Calu3 (cell line): ENCODE data around the gene SRMS. TPM values are rescaled to one million over a fixed set of nuclear protein-coding genes. Genes with fewer than 3 reads are reported as not detected.
"Not testable (repeated sequence)": the region's sequence is repeated elsewhere in the genome, so short reads cannot be mapped to it uniquely, and the experiment has no call there.

Source experiments
- BruUV-seq: library from RNA; stranded (reverse); fragments of 400-500 nt; replicated peaks from 2 replicates; lab custom pipeline; 2021; lab: Mats Ljungman, UMichigan
- CTCF ChIA-PET: fragments of 300-600 bp; sonication (Branson Sonifier 250); formaldehyde crosslinking; loops from one replicate; lab custom pipeline; 2022; ENCODE audit warnings: antibody characterized with exemption; lab: Charles Lee
- DNase-seq: peaks from one replicate; pipeline ENCODE4 v3.0.0; 2022
- H3K27ac Mint-ChIP-seq: one replicate; pipeline ENCODE4 v1.8.0; 2022; ENCODE audit warnings: mixed read lengths; ENCODE audit not compliant: unreplicated experiment
- H3K27me3 Mint-ChIP-seq: one replicate; pipeline ENCODE4 v1.8.0; 2022; ENCODE audit warnings: mixed read lengths; ENCODE audit not compliant: unreplicated experiment
- H3K36me3 Mint-ChIP-seq: one replicate; pipeline ENCODE4 v1.8.0; 2022; ENCODE audit warnings: mild to moderate bottlenecking, moderate library complexity, mixed read lengths; ENCODE audit not compliant: insufficient read depth, unreplicated experiment
- H3K4me1 Mint-ChIP-seq: one replicate; pipeline ENCODE4 v1.8.0; 2022; ENCODE audit warnings: mild to moderate bottlenecking, low read depth, mixed read lengths; ENCODE audit not compliant: unreplicated experiment
- H3K4me3 Mint-ChIP-seq: one replicate; pipeline ENCODE4 v1.8.0; 2022; ENCODE audit warnings: mild to moderate bottlenecking, low read depth, moderate library complexity, mixed read lengths; ENCODE audit not compliant: unreplicated experiment
- H3K9me3 Mint-ChIP-seq: one replicate; pipeline ENCODE4 v1.8.0; 2022; ENCODE audit warnings: low read depth, mixed read lengths; ENCODE audit not compliant: unreplicated experiment
- intact Hi-C: fragments of 100-400 bp; cut with micrococcal nuclease; formaldehyde crosslinking; loops from one replicate; pipeline ENCODE4 v1.10.0; 2022; ENCODE audit not compliant: unreplicated experiment
- total RNA-seq: library from RNA; stranded (reverse); gene quantifications from 2 replicates; pipeline ENCODE4 v1.2.3, GENCODE V29; 2022
- TF ChIP-seq, protein P1 (sequence below): fragments of 200-600 bp; IDR thresholded peaks from one replicate; pipeline ENCODE4 v1.8.0; 2022; ENCODE audit warnings: antibody characterized with exemption; ENCODE audit not compliant: unreplicated experiment

The SRMS gene
- total RNA-seq, 1 experiment from 2014 or later: not detected

DNA sequence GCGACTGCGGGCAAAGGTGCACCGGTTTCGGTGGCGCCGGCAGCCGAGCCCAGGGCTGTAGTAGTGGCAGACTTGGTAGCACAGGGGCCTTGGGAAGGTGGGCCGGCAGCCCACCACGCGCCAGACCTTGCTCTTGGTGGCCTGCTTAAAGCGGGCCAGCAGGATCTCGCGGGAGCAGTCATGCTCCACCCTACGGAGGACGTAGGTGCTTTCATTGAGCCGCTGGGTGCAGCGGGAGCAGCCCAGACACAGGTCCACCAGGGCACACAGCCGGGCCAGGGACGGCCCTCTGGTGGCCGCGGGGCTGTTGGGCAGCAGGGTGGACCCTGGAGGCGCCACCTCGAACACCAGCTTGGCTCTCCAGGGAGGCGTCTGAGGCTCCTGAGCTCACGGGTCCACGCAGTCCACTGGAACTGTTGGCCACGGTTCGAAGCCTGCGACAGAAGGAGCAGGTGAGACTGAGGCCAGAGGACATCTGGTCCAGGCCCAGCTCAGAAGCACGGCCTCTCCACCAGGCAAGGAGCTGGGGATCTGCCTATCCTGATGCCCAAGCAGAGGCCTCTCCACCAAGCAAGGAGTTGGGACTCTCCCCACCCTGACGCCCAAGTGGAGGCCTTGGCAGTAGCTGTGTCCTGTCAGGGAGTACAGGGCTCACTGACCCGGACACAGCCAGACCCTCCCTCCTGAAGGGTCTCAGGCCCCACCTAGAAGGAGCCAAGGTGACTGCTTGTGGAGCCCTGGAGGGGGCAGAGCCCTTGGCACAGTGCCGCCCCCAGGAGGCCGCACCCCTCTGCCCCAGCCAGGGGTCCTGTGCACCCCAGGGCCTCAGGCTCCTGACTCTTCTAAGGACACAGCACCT, 25.5 kb upstream of the SRMS start:
- TF ChIP-seq, protein P1, sequence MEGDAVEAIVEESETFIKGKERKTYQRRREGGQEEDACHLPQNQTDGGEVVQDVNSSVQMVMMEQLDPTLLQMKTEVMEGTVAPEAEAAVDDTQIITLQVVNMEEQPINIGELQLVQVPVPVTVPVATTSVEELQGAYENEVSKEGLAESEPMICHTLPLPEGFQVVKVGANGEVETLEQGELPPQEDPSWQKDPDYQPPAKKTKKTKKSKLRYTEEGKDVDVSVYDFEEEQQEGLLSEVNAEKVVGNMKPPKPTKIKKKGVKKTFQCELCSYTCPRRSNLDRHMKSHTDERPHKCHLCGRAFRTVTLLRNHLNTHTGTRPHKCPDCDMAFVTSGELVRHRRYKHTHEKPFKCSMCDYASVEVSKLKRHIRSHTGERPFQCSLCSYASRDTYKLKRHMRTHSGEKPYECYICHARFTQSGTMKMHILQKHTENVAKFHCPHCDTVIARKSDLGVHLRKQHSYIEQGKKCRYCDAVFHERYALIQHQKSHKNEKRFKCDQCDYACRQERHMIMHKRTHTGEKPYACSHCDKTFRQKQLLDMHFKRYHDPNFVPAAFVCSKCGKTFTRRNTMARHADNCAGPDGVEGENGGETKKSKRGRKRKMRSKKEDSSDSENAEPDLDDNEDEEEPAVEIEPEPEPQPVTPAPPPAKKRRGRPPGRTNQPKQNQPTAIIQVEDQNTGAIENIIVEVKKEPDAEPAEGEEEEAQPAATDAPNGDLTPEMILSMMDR: no peak
- Mint-ChIP-seq H3K9me3 (no peaks in the 10 kb centered on the region), H3K27ac (peak overlapping the region; percentile 88), H3K27me3 (peaks cover 24% of the 10 kb centered on the region), H3K36me3 (peaks cover 48% of the 10 kb centered on the region), H3K4me1 (no peaks in the 10 kb centered on the region), H3K4me3 (peak overlapping the region; percentile 88)
- CTCF ChIA-PET: interaction anchor here (1.4 to 4.2 kb wide), 3 partner anchors 9 to 69 kb away, joined by 4 to 32 read pairs (median 5); partner anchors contain the start of gene PTK6
- TSS peak; percentile 42 for BruUV-seq
- intact Hi-C loops: no loop called here
- DNase-seq: peak; percentile 55

DNA sequence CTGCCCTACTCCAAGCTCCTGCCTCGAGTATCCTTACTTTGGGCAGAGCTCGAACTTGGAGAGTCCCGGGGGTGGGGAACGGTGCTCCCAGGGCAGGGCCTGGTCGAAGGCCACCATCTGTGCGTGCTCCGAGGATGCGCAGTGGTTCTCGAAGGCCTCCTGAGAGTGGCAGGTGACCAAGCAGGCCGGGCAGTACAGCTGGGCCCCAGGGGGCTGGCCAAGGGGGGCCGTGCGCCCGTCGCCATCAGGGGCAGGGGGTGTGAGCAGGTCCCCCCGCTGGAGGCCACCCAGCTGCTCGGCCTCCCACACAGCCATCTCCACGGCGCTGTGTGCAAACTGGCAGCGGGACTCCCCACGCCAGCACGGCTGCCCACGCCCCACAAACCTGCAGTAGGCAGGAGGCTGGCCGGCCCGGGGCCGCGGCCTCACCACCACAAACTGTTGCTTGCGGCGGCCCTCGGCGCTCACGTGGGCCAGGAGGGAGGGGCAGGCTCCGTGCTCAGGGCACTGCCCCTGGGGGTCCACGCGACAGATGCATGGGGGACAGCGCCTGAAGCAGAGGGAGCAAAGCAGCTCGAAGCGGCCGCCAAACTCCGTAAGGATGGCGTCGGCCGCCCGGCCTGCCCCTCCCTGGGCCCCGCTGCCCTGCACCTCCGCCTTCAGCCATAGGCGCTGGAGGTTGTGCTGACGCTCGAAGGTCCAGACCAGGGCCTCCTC, 24.7 kb upstream of the SRMS start:
- H3K9me3 Mint-ChIP-seq: no peaks in the 10 kb centered on the region
- intact Hi-C loops: no loop called here
- no peak overlapping the region for H3K4me3 Mint-ChIP-seq
- no TSS peak for BruUV-seq
- no peaks in the 10 kb centered on the region for H3K4me1 Mint-ChIP-seq
- H3K27ac Mint-ChIP-seq: no peak overlapping the region
- H3K27me3 Mint-ChIP-seq: peaks cover 16% of the 10 kb centered on the region
- DNase-seq: no peak
- H3K36me3 Mint-ChIP-seq: peaks cover 55% of the 10 kb centered on the region
- TF ChIP-seq, protein P1: no peak
- CTCF ChIA-PET: interaction anchor here (4.2 kb wide), 1 partner anchor 35 kb away, joined by 32 read pairs; the partner anchor contains the start of gene PTK6

DNA sequence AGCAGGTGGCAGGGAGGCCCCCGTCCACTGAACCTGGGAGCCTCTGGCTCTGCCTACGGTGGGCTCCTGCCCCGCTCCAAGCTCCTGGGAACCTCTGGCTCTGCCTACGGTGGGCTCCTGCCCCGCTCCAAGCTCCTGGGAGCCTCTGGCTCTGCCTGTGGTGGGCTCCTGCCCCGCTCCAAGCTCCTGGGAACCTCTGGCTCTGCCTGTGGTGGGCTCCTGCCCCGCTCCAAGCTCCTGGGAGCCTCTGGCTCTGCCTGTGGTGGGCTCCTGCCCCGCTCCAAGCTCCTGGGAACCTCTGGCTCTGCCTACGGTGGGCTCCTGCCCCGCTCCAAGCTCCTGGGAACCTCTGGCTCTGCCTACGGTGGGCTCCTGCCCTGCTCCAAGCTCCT, 23.5 kb upstream of the SRMS start:
- H3K4me3 Mint-ChIP-seq, H3K9me3 Mint-ChIP-seq, H3K27me3 Mint-ChIP-seq, H3K27ac Mint-ChIP-seq, DNase-seq, H3K4me1 Mint-ChIP-seq, intact Hi-C loops, BruUV-seq: not testable (repeated sequence)
- CTCF ChIA-PET: interaction anchor here (4.2 kb wide), 1 partner anchor 33 kb away, joined by 32 read pairs; the partner anchor contains the start of gene PTK6
- peaks cover 56% of the 10 kb centered on the region for H3K36me3 Mint-ChIP-seq

DNA sequence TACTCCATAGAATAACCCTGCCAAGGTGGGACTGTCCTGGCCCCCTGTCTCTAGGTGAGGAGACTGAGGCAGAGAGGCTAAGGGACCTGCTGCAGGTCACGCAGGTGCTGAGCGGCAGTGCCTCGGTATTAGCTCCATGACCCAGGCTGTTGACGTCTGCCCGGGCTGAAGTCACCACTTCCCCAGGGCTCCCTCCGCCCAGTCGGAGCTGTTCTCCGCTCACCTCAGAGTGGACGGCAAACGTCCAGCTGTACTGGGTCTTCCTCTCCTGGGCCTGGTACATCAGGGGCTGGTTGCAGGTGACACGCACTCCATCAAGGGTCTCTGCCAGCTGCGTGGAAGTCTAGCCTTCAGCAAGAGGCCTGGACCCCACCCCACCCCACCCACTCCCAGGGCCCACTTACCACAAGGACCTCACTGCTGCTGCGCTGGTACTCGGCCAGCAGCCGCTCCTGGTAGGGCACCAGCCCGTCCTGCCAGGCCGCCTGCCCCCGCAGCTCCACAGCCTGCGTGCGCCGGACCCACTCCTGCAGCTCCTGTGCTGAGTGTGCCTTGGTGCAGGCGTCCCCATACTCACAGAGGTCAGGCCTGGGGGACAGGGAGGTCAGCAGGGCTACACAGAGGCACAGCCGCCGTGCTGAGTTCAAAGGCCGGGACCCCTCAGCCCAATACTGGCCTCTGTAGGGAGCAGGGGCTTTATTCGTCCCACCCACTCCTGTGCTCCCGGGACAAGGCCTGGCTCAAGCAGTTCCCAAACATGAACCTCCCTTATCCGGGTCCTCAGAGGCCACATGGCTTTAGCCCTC, 22.9 kb upstream of the SRMS start:
- DNase-seq: no peak
- no peaks in the 10 kb centered on the region for H3K27me3 Mint-ChIP-seq
- H3K27ac Mint-ChIP-seq: no peak overlapping the region
- no TSS peak for BruUV-seq
- H3K36me3 Mint-ChIP-seq: peaks cover 62% of the 10 kb centered on the region
- H3K9me3 Mint-ChIP-seq: no peaks in the 10 kb centered on the region
- intact Hi-C loops: no loop called here
- H3K4me1 Mint-ChIP-seq: no peaks in the 10 kb centered on the region
- CTCF ChIA-PET: interaction anchor here (0.7 to 4.2 kb wide), 2 partner anchors 33 to 487 kb away, joined by 3 to 32 read pairs; partner anchors contain the start of gene PTK6
- TF ChIP-seq, protein P1: no peak
- no peak overlapping the region for H3K4me3 Mint-ChIP-seq
